ENCODE results near the gene CACNA1C.

DNA sequence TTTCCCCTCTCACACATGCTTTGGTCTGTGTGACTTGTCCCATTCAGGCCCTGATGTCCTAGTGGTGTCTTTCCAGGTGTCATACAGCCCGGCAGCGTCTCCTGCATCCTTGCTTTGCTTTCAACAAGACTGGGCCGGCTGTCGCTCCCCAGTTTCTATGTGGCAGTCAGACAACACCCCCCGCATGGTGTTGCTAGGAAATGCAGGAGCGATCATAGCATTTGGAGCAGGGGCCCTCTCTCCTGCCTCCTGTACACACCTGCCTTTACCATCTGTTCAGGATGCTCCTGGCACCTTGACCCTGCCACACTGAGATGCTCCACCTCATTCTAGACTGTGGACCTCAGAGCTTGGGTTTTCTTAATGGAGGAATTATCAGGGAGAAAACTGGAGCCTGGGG lies 29.5 kb downstream of the CACNA1C start:
- TF ChIP-seq CTCF (IDR thresholded peaks at IDR 0.05) (no peak), POLR2A (IDR thresholded peaks at IDR 0.05) (no peak)
